Measurements from ENCODE around the gene FRAT2.

DNA sequence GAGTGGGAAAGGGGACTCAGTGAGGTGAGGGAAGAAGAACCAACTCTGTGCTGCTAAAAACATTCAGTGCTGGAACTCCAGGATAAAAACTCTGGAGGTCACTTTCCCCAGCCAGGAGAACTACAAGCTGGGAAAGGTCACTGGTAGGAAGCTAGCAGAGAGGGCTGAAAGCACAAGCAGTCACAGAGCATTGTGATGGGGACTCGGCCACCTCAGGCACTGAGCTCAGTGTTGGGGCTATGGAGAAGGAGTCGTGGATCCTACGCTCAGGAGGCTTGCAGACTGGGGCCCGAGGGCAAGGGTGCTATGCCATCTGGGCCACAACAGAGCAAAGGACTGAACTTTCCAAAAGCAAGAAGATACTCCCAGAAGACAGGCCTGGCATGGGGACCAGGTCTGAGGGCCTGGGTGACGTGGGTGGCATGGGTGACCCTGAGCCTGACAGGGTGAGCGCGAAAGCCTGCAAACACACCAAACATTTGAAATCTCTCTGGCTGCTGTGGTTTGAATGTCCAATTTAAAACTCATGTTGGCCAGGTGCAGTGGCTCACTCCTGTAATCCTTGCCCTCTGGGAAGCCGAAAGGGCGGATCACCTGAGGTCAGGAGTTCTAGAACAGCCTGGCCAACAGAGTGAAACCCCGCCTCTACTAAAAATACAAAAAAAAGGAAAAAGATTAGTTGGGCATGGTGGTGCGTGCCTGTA lies 32.3 kb downstream of the FRAT2 start:
- no peak for TF ChIP-seq SUZ12 (IDR thresholded peaks at IDR 0.05; ENCODE audit: extremely low read depth, insufficient read depth, insufficient read length)
- TF ChIP-seq ZNF274 (IDR thresholded peaks at IDR 0.05; ENCODE audit: low read depth, low read length): no peak
- no peak for TF ChIP-seq YY1 (IDR thresholded peaks at IDR 0.05; ENCODE audit: insufficient read depth, insufficient read length)
